GM21717 (cell line): Measurements from ENCODE around the gene NUTM2E.
"Not testable (repeated sequence)": the region's sequence is repeated elsewhere in the genome, so short reads cannot be mapped to it uniquely, and the experiment has no call there.

Source experiments
- ATAC-seq: cut with Tn5 transposase; IDR thresholded peaks from one replicate; pipeline ENCODE4 v1.9.1; 2021; ENCODE audit warnings: mild to moderate bottlenecking, moderate library complexity; ENCODE audit not compliant: unreplicated experiment

Gene NUTM2E

GRCh38 chr10:79862803-79863202 is 36.3 kb downstream of the NUTM2E start:
- not testable (repeated sequence) for ATAC-seq

- not testable (repeated sequence) for ATAC-seq
Measured at GRCh38 chr10:79866903-79867551, 40.5 kb downstream of the NUTM2E start.

- ATAC-seq: not testable (repeated sequence)
Measured at GRCh38 chr10:79868023-79868422, 41.5 kb downstream of the NUTM2E start.

- ATAC-seq: not testable (repeated sequence)
Measured at GRCh38 chr10:79869439-79870097, 43.0 kb downstream of the NUTM2E start.

- not testable (repeated sequence) for ATAC-seq
Measured at GRCh38 chr10:79871729-79872128, 45.2 kb downstream of the NUTM2E start.
